ENCODE results near the gene CCL4L2.
"Not testable (repeated sequence)": the region's sequence is repeated elsewhere in the genome, so short reads cannot be mapped to it uniquely, and the experiment has no call there.

The CCL4L2 gene

DNA sequence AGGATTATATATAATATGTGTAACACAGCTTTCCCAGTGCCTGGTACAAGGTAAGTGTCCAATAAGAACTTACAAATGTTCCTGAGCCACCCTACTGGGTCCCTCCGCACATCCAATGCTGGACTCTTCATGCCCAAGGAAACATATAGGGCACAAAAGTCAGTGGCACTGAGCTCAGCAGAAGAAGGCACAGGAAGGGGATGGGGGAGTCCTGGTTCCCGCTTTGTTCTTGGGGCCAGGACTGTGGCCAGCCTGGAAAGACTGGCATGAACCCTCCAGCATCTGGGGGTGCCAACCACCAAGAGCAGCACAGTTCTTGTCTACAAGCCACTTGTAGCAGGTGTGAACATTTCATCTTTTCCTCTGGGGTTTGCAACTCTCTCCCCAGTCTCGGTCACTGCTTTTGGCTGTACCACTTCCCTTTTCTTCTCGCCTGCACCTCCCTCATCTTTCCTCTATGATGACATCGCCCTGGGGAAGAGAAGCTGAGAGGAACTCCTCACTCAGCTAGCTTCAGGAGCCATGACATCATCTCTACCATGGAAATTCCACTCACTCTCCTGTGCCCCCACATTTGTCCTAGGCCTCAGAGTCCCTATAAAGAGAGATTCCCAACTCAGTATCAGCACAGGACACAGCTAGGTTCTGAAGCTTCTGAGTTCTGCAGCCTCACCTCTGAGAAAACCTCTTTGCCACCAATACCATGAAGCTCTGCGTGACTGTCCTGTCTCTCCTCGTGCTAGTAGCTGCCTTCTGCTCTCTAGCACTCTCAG lies at the start of gene CCL4L2:
CCL4L2 (plus strand) TSS at position 625 of the 773 bp plus-strand sequence.
- DNase-seq = peak; percentile 33

DNA sequence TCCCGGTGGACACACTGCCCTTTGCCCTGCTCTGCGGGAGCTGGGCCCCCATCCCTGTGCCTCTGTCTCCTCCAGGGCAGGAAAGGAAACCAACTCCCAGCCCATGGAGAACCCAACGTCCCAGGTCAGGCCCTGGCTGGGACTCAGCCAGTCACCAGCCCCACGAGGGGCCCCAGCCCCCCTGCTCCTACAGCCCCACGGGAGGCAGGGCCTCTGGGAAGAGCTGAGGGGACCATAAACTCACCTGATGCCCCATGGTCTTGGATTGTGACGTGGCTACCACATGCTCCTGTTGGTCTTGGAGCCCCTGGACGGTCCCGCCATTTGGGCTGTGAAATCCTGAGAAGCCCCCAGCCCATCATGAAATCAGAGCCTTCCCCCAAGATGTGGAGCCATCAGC lies 42.0 kb upstream of the CCL4L2 start:
- DNase-seq = not testable (repeated sequence)

DNA sequence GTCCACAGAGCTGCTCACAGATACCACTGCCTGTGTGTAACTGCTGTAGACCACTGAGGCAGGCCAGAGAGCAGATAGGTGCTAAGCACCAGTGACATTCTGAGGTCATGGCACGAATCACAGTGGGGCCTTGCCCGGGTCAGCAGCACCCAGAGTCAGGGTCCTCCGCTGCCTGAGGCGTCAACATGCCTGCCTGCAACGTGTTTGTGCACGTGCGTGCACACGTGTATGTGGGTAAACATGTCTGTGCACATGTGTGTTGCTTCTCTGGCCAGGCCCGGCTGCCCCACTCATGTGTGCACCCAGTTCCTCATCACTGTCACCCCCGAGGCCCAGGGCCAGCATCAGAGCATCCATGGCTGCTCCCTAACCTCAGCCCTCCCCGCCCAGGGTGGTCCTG lies 34.3 kb upstream of the CCL4L2 start, which contains the start of gene TBC1D3B:
TBC1D3B (minus strand) TSS at position 101 of the 400 bp plus-strand sequence. CDS start 1,586 bp downstream, outside the sequence.
- DNase-seq = not testable (repeated sequence)

DNA sequence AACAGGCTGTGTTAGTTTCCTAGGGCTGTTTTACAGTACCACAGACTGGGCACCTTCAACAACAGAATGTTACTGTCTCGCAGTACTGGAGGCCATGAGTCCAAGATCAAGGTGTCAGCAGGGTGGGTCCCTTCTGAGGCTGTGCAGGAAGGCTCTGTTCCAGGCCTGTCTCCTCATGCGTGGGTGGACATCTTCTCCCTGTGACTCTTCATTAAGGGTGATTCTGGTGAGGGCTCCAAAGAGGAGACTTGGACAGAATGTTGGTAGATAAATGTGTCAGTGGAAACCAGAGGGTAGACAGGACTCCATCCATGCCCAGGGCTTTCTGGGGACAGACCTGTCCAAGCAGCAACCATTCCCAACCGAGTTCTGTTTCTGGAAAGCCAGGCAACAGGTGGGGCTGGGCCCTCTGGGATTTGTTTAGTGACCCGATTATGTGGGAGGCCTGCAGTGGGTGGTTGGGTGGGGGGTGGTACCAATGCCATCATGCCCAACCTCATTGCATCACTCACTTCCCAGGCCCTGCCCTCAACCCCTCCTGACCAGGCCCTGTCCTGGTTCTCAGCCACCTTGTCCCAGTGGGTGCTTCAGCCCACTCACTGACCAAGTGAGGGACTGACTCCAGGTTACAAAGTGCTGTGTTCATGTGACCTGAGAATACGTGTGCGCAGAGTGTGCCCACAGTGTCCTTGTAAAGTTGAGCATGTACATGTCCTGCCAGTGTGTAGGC lies 29.3 kb upstream of the CCL4L2 start:
- not testable (repeated sequence) for DNase-seq

DNA sequence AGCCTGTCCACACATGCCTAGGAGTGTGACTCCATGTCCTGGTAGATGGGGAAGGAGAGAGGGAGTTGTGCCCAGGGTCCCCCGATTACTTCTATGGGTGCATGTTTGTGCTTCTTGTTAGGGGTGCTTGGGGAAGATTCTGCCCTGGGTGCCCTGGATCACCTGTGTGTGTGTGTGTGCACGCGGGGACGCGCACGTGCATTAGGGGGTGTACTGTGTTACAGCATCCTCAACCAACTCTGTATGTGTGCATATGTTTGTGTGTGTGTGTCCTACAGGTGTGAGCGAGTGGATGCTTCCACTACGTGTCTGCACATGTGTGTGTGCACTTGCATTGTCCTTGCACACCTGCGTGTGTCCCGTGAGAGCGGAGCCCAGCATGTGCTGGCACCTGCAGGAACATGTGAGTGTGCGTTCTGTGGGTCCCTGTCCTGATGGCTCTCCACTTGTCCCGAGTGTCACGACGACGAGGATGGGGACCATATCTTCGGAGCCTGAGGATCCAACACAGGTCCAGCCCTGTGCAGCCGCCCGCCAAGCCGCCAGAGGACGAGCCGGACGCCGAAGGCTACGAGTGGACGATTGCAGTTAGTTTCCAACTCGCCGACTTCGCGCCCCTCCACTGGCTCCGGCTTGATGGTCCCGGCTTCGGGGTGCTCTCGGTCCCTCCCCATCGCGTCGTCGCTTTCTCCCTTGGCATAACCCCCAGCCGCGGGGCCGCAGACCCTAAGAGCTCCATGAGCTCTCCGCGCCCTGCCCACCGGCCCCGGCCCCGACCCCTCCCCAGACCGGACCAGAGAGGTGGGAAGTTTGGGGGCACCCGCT lies 28.5 kb upstream of the CCL4L2 start:
- no peak for DNase-seq

DNA sequence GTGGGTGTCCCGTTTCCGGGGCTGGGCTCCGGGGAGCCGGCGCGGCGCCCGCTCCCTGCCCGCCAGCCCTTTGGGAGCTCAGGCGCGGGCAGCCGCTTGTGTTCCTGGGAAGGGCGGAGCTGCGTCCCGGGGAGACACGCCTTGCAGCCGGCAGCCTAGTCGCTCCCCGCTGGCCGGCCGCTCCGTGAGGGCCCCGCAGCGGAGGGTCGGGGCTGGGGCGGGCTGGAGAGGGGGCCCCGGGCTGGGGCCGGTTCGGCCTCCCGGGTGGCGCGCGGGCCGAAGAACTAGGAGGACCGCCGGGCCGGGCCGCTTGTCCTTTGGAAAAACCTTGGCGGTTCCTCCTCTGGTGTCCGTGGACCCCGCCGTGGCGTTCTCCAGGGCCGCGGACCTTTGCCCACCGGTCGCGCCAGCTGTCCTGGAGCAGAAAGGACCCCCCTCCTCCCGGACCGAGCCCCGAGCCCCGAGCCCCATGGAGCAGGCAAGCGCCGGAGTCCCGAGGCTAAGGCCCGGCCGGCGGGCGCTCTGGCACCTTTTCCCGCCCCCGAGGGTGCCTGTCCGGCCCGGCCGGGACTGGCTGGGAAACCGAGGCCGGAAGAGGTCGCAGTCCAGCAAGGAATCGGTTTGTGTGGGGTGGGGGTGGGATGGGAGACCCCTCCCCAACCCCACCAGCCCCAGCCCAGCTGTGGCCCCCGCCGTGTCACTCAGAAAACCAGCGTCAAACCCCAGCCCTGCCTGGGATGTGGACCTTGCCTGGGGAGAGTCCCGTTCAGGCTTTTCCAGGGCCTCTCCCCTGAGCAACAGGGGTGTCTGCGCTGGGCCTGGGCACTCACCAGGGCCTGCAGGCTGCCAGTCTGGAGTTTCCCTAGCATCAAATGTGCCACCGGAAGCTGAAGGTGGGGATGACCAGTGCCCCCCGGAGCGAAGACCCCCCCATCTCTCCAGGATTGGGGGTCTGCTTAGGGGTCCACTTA lies 27.6 kb upstream of the CCL4L2 start:
- DNase-seq = peak; percentile 30

DNA sequence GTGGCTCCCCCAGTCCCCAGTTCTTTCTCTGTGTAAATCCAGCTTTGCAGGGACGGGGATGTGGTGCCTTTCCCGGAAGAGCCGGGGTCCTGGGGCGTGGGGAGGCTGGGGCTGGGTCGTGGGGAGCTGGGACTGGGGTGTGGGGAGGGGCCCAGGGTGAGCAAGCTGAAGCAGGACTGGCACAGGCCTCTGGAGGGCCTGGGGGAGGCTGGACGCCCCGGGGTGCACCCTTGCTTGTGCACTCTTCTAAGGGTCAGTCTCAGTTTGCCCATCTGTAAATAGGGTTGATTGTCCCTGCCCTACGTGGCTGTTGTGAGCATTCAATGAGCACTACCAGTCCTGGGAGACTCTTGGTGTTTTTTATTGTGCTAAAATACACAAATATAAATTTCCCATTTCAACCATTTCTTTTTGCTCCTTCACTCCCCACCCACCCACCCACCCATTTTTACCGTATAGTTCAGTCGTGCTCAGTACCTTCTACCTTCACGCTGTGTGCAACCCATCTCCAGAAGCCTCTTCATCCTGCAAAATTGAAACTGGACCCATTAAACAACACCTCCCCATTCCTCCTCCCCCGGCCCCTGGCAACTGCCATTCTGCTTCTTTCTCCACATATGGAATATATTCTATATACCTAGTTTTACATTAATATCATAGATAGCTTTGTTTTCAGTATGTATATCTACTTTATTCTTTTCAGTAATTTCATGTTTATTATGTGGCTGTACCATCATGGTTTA lies 26.7 kb upstream of the CCL4L2 start:
- DNase-seq = no peak

DNA sequence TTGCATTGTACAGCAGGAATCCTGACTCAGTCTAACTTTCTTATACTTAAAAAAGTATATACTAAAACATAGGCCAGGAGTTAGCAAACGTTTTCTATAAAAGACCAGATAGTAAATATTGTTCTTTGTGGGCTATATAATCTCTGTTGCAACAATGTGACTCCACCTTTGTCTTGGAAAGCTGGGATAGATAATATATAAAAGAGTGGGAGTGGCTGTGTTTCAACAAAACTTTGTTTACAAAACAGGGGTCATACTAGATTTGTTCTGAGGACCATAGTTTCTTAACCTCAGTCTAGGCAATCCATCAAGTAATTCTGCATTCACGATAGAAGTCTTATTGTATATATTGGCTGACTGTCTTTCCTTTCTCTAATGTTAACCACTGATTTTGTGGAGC lies 25.4 kb upstream of the CCL4L2 start:
- DNase-seq = no peak

DNA sequence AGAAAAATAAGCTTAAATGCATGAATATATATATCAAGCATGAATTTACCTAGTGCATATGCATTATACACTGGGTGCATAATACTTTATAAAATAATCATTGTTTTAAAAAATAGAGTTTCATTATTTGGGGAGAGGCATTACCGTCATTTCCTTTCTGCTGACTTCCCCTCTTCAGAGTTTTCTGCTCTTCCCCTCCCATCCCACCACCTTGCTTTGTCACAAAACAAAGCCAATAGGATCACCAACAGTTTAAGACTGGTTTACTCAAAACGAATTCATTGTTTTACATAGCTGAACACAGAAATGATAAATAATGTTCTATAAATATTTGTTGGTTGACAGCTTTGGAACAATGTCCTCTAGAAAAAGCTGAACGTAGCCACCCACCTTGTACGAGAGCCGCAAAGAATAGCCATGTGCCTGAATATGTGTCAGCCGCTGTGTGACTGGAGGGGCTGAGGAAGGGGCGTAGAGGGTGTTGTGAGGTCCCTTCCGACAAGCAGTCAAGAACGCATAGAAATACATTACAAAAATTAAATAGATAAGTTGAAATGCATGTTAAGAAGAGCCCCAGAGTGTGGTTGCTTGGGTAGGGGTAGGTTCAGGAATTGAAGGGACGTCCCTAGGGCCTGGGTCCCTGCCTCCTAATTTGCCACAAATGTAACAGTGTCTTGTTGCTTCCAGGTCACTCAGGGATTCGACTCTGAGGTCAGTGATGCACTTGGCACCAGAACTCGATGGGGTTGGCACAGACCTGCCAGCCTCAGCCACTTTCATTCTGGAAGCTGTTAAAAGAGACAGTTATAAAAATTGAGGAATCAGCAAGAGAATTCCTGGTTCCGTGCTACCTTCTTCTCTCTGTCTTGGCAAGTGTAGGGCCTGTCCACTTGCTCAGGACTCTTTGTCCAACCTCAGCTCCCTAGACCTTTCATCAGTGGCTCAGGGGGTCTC lies 23.8 kb upstream of the CCL4L2 start:
- not testable (repeated sequence) for DNase-seq

DNA sequence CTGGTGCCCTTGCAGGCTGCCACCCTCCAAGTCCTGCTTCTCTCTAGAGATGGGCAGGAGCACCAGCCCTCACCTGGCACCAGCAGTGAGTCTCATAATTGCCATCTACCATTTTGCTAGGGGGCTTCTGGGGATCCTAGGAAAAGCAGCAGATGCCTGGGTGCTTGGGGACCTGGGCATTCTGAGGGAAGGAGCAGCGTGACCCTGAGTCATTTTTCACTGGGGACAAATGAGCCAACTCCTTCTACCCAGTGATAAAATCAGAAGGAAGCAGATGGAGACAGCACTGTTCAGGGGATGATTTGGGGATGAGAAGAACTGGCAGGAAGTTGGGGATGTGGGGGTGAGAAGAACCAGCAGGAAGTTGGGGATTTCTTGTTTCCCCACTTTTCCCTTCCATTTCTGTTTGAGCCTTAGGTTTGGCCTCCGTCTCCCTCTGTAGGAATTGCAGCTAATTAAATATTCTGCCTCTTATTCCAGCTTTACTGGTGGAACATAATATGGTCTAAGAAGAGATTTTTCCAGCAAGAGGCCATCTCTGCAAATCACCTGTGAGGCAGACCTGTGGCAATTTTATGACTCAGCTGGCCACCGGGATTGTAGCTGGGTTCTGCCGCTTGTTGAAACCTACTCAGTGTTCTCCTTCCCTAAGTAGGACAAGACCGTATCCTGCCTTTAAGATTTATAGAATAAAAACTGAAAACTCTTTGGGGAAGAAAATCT lies 22.8 kb upstream of the CCL4L2 start:
- DNase-seq = not testable (repeated sequence)

DNA sequence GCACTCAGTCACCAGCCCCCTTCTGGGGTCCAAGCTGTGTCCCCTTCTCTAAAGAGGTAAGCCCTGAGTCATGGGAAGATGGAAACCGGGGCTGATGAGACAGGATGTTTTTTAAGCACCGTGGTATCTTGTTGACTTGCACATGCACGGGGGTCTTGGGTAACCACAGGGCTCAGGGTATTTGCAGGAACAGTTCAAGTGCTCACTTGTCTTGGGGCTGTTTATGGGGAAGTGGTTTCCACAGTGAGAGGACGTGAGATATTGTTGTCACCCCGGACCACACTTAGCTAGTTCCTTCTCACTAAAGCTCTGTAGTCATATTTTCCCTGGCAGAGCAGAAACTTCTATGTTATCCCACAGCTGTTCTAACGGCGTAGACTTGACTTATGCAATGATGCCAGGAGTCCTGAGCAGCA lies 22.0 kb upstream of the CCL4L2 start:
- DNase-seq = peak; percentile 69

DNA sequence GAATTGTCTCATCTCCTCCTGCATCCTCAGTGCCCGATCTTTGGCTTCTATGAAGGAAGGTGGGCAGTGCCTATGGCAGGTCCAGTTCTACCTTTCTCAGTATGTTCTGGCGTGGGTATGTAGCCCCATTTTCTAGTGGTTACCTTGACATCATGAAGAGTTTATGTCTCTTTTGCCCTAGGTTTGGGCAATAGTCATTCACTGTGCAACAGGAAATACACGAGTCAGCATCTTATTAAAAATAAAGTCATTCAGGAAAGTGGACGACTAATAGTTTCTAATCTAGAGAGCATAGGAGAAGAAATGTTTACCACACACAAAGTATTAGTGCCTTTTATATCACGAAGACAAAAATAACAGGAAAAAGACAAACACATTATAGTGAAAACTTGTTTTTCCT lies 20.9 kb upstream of the CCL4L2 start:
- DNase-seq = not testable (repeated sequence)

DNA sequence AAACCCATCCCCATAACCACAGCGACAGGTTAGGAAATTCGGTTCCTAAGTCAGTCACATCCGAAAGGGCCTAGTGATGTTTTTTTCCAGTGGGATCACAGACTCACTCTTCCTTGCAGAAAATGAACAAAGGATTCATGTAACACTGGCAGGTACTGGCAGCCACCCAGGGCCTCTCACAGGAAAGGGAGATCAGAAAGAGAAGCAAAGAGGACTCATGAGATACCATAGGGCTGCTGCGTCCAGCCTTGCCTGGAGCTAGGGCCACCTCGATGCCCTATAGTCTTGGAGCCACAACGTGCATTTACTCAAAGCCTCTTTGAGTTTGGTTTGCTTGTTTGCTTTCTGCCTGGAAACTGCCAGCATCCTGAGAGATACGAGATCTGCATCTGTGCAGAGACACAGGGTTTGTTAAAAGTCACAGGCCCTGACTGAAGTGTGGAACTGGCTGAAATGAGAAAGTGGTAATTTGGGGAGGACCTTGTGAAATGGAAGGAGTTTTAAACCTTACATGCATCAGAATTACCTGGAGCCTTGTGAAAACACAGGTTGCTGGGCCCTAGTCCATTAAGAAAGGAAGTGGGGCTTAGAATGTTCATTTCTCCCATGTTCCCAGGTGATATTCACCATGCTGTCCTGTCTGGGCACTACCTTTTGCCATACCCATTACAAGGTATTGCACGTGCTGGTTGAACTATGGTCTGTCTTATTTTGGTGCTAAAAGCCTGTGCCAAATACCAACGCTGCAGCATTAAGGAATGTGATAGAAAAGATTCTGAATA lies 20.1 kb upstream of the CCL4L2 start:
- not testable (repeated sequence) for DNase-seq

DNA sequence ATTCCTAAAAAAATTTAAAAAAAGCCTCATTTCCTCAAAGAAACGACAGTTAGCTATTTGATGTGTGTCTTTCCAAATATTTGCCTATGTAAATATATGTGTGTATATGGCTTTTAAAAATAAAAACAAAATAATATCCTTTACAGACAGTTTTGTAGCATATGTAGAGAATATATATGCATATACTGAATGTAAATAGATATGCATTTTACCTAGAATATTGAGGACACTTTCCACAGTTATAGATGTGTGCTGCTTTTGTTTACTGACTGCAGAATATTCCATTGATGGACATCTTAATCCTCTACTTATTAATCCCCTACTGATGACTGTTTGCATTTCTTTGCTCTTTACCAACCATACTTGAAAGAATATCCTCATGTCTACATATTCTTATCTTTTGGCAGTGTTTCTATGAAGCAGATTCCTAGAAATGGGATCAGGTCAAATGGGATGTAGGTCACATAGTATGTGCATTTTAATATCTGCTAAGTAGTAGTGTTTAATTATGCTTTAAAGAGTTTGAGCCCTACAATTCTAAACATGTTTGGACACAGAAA lies 17.6 kb upstream of the CCL4L2 start:
- no peak for DNase-seq

DNA sequence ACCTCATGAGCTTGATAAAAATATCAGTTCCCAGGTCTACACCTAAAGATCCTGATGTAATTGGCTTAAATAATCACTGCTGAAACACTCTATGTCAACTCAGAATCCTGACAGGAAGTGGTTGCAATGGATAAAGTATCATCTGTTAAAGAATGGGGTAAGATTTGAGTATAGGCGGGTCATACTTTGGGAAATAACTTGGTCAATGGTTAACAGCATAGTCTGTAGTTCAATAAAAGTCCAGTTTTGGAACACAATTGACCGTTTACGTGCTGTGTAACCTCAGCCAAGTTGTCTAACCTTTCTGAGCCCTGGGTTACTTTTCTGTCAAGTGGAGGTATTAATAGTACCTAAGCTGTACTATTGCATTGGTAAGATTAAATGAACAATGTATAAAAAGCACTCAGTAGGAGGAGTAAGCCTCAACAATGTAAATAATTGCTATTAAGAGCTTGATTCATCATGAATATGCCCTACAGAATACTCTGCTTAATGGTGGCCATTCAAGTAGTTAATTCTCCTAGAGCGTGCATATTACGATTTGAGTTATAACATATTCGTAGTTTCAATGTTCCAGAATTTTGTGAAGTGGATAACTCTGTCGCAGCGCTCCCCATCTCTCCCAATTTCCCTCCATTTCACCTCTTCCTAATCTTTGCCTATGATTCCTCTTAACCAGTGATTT lies 16.6 kb upstream of the CCL4L2 start:
- DNase-seq = not testable (repeated sequence)

DNA sequence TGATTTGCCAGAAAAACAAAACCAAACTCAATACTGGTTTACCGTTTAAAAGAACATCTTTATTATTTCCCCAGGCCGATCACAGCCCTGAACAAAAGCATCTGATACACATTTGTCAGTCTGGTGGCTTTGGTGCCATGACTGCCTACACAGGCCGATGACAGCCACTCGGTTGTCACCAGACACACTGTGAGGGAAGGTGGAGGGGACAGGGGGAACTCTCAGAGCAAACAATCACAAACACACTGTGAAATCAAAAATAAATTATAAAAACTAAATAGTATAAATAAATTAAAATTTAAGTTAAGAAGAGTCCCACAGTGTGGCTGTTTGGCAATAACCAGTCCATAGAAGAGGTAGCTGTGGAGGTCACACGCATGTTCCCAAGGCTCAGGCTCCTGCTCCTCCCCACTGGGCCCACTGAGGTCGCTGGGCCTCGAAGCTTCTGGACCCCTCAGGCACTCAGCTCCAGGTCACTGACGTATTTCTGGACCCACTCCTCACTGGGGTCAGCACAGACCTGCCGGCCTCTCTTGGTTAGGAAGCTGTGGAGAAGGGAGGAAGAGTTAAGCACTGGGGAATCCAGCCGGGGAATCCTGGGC lies 15.9 kb upstream of the CCL4L2 start:
- DNase-seq = not testable (repeated sequence)

All from OCI-M1 (cell line).